NCI-H1092 treated with DMSO at 0.1 percent for 48 hours (cell line): ENCODE results near the gene SMIM30.

ENCODE experiments used
- DNase-seq: peaks from one replicate; lab custom pipeline; 2025; lab: John Stamatoyannopoulos, UW

The SMIM30 gene

DNA sequence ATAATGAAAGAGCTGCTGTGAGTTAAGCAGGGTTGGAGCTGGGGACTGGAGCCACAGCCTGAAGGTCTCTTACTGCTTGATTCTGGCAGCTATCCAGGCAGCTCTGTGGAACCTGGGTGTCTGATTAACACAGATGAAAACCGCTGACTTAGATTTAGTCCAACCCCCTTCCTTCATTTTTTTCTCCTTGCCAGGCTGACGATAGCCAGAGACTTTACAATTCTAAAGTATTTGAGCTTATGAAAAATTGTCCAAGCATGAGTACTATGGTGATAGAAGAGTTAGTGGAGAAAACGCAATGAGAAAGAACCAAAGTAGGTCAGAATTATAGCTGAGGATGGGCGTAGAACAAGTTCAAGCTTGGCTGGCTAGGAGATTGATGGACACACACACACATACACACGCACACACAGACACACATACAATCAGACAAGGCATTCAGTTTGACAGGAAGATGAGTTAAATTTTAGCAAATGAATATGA is 18.2 kb downstream of the SMIM30 start:
- DNase-seq, result peak; percentile 37

DNA sequence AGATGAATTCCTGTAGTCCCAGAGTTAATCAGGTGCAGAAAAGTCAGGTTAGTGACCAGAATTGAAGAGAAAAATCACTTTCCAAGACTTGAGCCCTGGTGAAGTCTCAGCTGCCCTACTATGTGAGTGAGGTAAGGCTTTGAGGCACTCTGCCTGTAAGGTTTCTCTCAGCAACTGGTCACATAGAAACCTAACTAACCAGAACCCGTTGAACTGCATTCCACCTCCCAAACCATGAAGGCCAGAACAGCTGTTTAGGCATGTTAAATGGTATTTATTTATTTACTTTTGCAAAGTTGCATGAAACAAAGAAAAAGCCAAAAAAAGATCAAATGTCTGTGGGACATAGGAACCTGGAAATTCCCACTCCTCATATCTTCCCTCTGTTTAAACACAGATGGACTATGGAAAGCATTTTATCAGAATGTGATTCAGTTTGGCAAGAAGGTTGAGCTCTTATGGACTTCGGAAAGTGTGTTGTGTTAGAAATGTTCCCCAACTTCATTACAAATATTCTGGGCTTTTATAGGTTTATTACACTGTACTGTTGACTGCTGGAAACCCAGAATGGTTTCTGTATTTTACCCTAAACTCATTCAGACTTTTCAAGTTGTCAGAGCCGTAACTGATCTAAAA is 19.0 kb downstream of the SMIM30 start:
- no peak for DNase-seq

DNA sequence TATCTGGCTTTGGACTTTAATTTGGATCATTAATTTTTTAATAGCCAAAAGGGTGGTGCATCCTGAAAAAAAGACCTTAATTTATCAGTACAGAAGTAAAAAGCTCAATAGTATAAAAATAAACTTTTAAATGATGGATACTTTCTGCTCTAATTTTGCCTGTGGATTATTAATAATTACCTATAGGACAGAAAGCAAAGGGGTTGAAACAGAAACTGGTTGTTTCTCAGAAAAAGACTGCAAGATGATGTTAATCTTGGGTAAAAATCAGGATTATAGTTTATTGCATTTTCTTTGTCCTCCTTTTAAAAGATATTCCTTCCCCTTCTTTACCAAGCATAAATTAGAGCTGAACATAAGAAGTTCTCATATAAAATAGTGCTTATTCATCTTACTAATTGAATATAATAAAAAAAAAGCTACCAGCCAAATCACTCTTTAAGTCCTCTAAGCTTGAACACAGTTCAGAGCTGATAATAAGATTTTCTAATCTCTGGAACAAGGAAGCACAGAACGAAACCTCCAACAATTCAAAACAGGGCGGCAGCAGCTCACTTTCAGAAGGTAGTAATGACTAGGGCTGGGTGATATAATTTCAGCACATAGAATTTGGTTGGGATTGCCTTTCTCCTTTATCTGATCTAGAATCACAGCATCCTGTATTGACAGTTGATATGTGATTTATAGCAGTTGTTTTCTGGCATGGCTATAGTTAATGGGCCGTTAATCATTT is 23.7 kb downstream of the SMIM30 start:
- DNase-seq, result no peak

DNA sequence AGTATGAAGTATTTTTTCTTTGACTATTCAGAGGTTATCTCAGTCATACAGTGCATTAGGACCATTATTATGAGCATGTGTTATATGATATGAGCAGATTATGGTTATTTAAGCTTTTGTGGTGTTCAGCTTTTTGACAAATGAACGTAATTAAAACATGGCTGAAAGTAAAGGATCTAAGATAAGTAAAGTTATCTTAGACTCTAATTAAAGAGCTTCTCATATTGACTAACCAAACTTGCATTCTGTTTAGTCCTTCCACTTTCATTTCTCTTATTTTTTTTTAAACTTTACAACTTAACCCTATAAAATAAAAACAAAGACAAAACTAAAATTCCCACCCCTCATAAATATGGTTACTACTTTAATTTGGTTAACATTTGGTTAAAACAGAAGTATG is 24.8 kb downstream of the SMIM30 start:
- DNase-seq, result no peak

DNA sequence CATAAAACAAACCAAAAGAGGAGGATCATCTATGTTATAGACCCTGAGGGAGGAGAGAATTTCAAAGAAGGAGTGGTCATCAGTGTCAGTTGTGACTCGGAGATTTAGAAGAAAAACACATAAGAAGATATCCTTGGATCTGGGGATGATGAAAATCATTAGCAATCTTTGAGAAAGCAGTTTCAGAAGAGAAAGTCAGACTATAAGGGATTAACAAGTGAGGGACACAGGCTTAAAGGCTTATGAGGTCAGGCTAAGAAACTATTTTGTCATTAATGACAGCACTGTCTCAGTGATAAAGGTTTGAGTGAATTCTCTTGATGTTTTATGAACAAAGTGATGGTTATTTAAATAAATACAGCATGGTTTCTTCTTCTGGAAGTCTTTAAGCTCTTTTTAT is 25.6 kb downstream of the SMIM30 start:
- DNase-seq, result no peak

DNA sequence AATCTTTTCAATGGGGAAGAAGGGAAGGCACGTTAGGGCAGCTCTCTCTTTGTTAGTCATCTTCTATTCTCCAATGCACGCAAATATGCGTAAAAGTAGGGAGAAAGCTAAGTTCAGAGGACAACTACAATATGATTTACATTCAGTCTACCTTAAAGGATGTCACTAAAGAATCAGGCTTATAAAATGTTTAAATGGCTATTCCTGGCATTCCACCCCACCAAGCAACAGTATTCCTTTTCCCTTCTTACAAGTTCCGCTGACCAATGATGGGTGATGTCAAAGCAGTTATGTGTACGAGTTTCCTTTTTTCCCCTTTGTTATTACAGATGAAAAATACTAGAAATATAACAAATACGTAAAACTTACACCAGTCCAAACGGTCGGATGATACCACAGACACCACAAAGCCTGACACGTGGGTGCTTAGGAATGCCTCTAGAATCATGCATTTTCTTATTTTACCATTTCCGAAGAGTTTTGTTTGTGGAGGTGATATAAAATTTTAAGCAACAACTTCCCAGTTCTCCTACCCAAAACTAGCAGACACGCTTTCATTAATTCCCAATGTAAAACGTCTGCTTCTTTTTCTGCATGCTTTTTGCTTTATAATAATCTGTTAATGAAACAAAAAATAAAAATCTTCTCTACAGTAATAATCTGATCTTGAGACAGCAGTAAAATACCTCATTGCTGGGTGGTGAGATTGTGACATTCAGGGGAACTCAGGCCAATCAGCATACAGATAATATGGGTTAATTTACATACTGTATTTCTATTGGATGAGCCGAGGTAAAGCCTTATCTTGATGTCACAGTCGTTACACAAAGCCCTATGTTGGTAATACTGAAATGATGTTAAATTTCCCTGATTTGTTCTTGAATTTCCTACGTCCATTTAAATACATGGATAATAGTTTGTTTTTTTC is 31.0 kb downstream of the SMIM30 start:
- peak; percentile 12 for DNase-seq

DNA sequence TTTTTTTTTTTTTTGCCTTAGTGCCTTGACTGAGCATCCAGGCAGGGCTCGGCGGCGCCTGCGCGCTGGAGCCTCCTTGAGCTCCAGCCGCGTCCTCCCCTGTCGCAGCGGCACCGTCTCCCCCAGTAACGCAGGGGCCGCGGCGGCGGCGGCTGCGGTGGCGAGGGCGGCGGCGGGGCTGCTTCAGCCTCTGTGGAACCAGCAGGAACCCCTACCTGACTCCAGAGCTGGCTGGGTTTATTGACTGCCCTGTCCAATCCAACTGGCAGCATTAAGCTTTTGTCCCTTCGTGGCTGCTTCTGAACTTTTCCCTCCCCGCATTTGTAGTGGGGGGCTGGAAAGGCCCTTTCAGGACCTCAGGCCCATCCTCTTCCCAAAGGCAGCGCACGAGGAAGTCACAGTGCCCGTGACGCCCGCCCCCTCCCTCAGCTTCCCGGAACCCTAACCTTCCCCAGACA is 31.9 kb downstream of the SMIM30 start, which contains the start of gene GPR85:
Gene GPR85, minus strand, starts transcription at position 397 of the 458 bp plus-strand sequence. CDS start 2,106 bp downstream, outside the sequence.
- DNase-seq, result peak; percentile 79

DNA sequence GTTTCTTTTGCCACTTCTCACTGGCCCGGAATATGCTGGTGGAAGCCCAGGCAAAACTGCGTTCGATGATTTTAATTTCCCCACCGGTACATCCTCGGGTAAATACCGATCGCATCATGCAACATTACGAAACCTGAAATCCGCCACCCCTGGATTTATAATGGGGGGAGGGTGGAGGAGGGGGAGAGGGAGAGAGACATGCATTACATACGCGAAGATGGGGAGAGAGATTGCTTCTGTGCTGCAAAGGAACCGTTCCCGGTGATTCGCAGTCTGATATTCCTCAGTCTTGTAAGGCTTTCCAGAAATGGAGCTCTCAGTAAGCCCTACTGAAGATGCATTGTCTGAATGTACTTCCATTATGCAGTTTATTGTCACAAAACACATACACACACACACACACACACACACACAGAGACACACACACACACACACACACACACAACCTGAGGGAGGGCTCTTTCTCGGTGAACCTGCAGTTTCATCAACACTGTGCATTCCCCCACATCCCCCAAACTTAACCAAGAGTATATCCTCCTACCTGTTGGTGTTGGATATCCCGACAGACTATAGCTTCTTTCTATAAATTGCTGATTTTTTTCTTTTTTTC is 32.5 kb downstream of the SMIM30 start:
- peak; percentile 44 for DNase-seq

DNA sequence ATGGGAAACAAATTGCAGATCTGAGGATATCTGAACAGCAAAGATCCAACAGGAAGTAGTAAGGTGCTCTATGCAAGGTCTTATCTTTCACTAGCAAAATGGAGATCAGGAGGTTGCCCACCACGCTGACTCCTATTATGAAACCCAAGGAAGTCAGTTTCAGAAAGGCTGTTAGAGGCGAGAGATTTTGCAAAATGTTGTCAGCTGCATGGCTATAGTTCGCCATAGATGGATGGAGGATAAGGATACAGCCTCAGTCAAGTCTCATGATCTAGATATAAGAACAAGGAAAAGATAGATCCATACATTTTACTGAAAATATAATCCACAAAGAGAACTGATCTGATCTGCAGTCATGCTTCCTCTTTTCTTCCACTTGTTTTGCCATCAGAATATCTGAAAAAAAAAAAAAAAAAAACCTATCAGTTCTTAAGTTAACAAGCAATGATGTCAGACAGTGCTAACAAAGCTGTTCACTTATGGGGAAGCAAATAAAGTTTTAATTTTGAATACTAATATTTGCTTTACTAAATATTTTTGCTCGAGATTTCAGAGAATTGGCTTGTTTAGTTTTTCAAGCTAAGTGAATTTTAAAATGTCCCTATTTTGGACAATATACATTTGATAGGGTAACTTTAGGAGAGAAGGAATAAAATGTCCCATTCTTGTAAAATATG is 33.7 kb downstream of the SMIM30 start:
- DNase-seq, result no peak

DNA sequence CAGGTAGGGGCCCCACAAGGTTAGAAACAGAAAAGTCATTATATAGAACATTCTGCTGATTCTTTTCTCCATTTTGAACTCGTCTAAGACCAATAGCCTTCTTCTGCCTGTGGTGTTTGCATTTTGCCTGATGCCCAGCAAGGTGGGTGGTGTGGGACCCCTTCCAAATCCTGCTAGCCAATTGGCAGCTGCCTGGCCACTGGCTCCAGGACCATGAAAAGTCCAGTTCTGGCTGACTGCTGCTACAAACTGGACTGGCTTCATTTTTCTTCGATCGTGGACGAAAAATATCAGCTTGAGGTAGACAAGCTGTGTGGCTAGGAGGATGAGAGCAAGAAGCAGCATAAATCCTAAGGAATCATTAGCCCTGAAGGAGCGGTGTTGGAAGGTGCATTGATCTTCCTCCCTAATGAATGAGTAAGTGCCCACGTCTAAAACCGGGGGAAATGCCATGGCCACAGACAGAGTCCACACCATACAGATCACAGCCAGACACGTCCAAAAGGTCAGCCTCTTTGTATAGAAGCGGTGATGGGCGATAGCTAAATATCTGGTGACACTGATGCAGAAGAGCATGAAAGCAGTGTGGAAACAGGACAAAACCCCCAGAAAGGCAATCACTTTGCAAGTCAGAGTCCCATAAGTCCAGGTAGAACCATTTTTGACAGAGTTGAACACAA is 34.4 kb downstream of the SMIM30 start:
- no peak for DNase-seq

DNA sequence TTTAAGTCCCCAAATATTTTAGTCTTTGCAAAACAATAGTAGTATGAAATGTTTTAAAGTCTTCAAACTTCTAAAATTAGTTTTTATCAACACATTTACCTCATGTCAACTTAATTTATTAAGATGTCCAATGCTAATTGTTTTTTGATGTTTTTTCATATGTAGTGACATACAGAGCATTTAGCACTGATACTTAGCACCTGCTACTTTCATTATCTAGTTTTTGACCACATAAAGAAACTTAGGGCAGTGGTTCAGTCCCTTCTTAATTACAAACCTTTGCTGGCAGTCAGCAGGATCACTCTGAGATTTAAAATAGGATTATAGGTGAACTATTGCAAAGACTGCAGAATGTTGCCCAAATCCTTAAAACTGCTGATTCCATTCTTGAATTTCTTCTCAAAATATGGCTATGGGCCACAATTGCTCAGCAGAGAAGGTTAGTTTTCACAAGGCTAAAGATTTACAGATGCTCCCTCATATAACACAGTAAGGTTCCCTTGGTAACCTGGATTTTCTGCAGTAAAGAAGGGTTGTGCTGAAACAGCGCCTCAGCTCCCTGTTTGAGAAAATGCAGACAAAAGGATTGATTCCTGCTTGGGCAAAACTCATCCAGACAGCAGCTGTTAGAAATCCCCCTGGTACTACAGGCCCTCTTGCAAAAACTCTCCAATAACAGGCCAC is 35.1 kb downstream of the SMIM30 start:
- no peak for DNase-seq

DNA sequence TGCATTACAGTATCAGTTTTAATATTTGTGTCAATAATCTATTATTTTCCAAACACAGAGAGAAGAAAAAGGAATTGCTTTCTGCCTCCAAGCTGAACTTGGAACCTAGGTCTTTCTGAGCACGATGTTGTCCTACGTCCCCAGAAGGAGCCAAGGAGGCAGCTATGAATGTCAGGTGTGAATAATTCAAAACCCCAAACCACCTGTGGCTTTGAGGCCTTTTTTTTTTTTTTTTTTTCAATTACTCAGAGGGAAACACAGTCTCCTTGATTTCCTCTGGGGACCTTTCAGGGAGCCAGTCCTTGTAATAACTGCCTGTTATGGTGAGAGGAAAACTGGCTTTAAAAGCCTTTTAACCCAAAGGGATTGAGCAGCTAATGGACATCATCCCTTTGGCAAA is 40.0 kb downstream of the SMIM30 start:
- no peak for DNase-seq

DNA sequence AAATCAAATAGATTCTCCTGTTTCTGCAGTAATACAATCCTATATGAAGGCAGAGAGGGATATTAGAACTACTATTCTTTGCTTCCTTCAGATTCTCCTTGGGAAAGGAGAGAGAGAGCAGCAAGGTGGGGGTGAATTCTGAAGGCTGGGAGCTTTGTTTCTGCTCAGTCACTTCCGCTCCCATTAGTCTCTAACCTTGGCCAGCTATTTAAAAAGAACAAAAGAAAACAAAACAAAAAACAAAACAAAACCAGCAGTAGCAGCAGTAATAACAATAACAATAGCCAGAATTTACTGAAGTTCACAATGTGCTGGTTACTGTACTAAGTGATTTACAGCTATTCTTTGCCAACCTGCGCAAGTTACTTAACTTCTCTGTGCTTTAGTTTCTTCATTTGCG is 41.7 kb downstream of the SMIM30 start:
- no peak for DNase-seq

DNA sequence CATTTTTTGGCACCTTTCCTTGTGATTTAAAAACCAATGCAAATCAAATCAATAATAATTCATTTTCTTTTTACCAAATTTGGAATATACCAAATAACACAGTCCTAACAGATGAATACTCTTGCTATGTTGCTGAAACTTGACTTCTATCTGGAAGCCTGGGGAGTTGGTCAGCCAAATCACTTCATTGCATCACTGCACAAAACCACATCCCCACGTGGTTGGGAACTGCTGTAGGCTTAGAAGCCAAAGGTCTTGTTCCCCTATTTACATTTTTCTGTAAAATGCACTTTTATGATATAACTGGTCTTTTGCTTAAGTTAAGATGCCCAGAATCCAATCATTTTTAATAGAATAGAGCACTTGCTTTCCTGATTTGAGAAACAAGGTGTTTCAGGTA is 46.9 kb downstream of the SMIM30 start:
- no peak for DNase-seq
